Stomach (tissue), 9 donors: Measurements from ENCODE around the gene PSMB7. TPM values are rescaled to one million over a fixed set of nuclear protein-coding genes. Genes with fewer than 3 reads are reported as not detected.

Experiments
- DNase-seq, 2 donors: peaks; one replicate each; pipeline versions ENCODE4 v3.0.0 to v3.0.0-alpha.2; 2013 to 2019
- H3K27ac ChIP-seq, 5 donors: fragments of 200-600 bp in 4 of 5; sonication (generic) in 4 of 5; one replicate each; pipeline ENCODE4 v1.5.1; 2013 to 2019; ENCODE audit warnings: mild to moderate bottlenecking in 1 of 5, moderate library complexity in 1 of 5
- H3K27me3 ChIP-seq, 3 donors: fragments of 200-600 bp; sonication (generic); one replicate each; pipeline ENCODE4 v1.5.1; 2017 to 2019; ENCODE audit warnings: mixed run types in 1 of 3
- H3K36me3 ChIP-seq, 4 donors: fragments of 200-600 bp; sonication (generic); 1 replicate in 3 of 4; 2 replicates in 1 of 4; pipeline ENCODE4 v1.5.1; 2016 to 2019
- H3K4me1 ChIP-seq, 4 donors: fragments of 200-600 bp; sonication (generic); one replicate each; pipeline ENCODE4 v1.5.1; 2016 to 2019
- H3K4me3 ChIP-seq, 4 donors: fragments of 200-600 bp; sonication (generic) in 3 of 4; one replicate each; pipeline ENCODE4 v1.5.1; 2016 to 2019; ENCODE audit warnings: mild to moderate bottlenecking in 1 of 4
- H3K9me3 ChIP-seq, 4 donors: fragments of 200-600 bp; sonication (generic); one replicate each; pipeline ENCODE4 v1.5.1; 2016 to 2019
- CTCF ChIP-seq, 7 experiments: fragments of 450-650 bp in 4 of 7; fragments of 200-600 bp in 3 of 7; sonication (generic) in 3 of 7; IDR thresholded peaks; one replicate each; pipeline ENCODE4 v1.5.1; 2016 to 2019; ENCODE audit warnings: antibody characterized with exemption in 7 of 7, control low read depth in 2 of 7, mild to moderate bottlenecking in 1 of 7
- EP300 ChIP-seq: sonication (generic); formaldehyde crosslinking; IDR thresholded peaks from one replicate; pipeline ENCODE4 v1.6.1; 2017; ENCODE audit warnings: antibody characterized with exemption
- POLR2A ChIP-seq, 4 donors: fragments of 450-650 bp; IDR thresholded peaks; one replicate each; pipeline ENCODE4 v1.6.1; 2016; ENCODE audit warnings: antibody characterized with exemption in 4 of 4, control low read depth in 2 of 4, mild to moderate bottlenecking in 1 of 4, moderate library complexity in 1 of 4
- POLR2AphosphoS5 ChIP-seq, 3 donors: sonication (generic); formaldehyde crosslinking; IDR thresholded peaks; one replicate each; pipeline ENCODE4 v1.6.1; 2016; ENCODE audit warnings: antibody characterized with exemption in 3 of 3
- WGBS, 5 donors: extraction: QIAGEN DNeasy Blood & Tissue Kit in 3 of 5; methylation state at CpG; one replicate each; pipeline versions ENCODE4 v1.1.5 to v1.1.7; 2013 to 2018; 5-methylcytosine and 5-hydroxymethylcytosine counted together
- intact Hi-C: fragments of 100-400 bp; cut with DNase I; formaldehyde crosslinking; loops from one replicate; pipeline ENCODE4 v1.15.1; 2023; ENCODE audit warnings: low total_unique reads
- polyA plus RNA-seq, 3 donors: library from polyadenylated mRNA; stranded (reverse); fragments of 200-250 nt; gene quantifications; one replicate each; pipeline ENCODE4 v1.2.3, GENCODE V29; 2013
- total RNA-seq, 5 donors: library from RNA; depleted of rRNA; stranded (reverse); fragments of >200 nt; gene quantifications; one replicate each; pipeline versions ENCODE4 v1.1.0 to v1.2.3, GENCODE V29; 2014 to 2016
- donor health status: healthy with polysubstance abuse.
- donor health status: Bipolar disorder and iron deficiency.
- donor health status: healthy.

PSMB7 gene
- total and polyA plus RNA-seq, 8 donors: 4.9 to 213 (median 118) TPM

GRCh38 chr9:124337562-124337961, 77.7 kb downstream of the PSMB7 start:
- no peak overlapping the region for H3K27ac ChIP-seq
- peaks cover 0 to 9% (median 2%) of the 10 kb centered on the region in 4 donors for H3K4me1 ChIP-seq
- no peak for DNase-seq
- 91 to 98% (median 95%) methylated on average over 5 of the region's 5 CpGs for WGBS, 5 donors
- no peak for TF ChIP-seq CTCF (IDR thresholded peaks at IDR 0.05)
- TF ChIP-seq EP300: no peak
- no peak for TF ChIP-seq POLR2A (IDR thresholded peaks at IDR 0.05)
- H3K9me3 ChIP-seq: peaks cover 0 to 14% (median 10%) of the 10 kb centered on the region in 4 donors
- H3K27me3 ChIP-seq: no peaks in the 10 kb centered on the region
- H3K36me3 ChIP-seq: peaks cover 0 to 95% (median 86%) of the 10 kb centered on the region in 4 donors
- intact Hi-C loops: no loop called here
- no peak overlapping the region for H3K4me3 ChIP-seq

DNA sequence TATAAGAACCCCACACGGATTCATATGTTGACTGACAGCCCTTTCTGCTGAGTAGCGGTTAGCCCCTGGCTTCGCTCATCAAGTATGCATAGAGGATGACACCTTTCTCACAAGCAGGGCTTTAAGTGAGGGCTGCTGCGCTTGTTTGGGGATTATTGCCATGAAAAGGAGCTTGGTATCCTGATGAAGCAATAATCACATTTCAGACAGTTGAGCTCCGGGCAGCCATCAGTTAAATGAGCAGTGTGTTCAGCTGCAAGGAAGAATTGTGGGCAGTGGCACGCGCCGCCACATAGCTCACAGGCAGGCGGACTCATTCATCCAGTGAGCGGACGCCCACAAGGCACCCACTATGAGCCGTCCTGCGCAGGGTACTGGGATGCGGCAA, 79.9 kb downstream of the PSMB7 start:
- Histone ChIP-seq H3K27me3 (no peaks in the 10 kb centered on the region), H3K4me1 (no peaks in the 10 kb centered on the region), H3K36me3 (peaks cover 0 to 96% (median 90%) of the 10 kb centered on the region in 4 donors), H3K4me3 (no peak overlapping the region), H3K27ac (no peak overlapping the region), H3K9me3 (peaks cover 0 to 14% (median 10%) of the 10 kb centered on the region in 4 donors)
- WGBS, 5 donors: 75 to 89% (median 86%) methylated on average over 12 to 14 of the region's 14 CpGs
- no peak for TF ChIP-seq CTCF (IDR thresholded peaks at IDR 0.05)
- TF ChIP-seq EP300: no peak
- TF ChIP-seq POLR2AphosphoS5 (IDR thresholded peaks at IDR 0.05): no peak
- no peak for TF ChIP-seq POLR2A (IDR thresholded peaks at IDR 0.05)
- intact Hi-C loops: no loop called here
- no peak for DNase-seq

DNA sequence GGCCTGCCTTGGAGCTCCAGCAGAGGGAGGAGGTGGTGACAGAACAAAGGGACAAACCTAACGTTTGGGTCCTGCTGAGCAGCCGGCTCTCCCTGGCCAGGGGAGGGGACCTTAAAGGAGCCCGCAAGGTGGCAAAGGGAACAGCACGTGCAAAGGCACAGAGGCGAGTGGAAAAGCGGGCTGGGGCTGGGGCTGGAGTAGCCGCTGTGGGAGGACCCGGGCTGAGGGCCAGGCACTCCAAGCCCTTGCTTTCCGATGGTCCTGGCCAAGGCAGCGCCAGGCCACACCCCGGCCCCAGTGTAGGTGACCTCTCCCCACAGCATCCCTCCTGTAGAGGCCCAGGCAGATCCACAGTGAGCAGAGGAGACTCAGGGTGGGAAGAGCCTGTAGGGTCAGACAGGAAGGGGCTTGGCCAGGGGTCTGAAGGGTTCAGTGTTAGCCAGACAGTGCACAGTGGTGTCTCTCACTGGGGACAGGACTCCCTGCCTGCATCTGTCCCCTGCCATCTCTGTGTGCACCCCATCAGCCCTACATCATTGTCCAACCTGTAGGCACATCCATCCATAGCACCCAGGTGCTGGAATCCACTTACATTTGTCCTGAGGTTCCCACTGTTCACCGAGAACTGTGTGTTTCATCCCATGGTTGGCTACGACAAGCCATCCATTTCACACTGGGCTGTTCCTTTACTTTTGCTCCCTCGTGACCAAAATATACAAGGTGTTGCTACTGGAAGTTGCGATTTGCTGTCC, 80.5 kb downstream of the PSMB7 start:
- TF ChIP-seq CTCF (IDR thresholded peaks at IDR 0.05): no peak
- TF ChIP-seq POLR2AphosphoS5 (IDR thresholded peaks at IDR 0.05): no peak
- TF ChIP-seq EP300: no peak
- TF ChIP-seq POLR2A (IDR thresholded peaks at IDR 0.05): no peak
- Histone ChIP-seq H3K36me3 (peaks cover 2 to 96% (median 91%) of the 10 kb centered on the region in 4 donors), H3K27me3 (no peaks in the 10 kb centered on the region), H3K27ac (no peak overlapping the region), H3K9me3 (peaks cover 0 to 14% (median 10%) of the 10 kb centered on the region in 4 donors), H3K4me1 (no peaks in the 10 kb centered on the region), H3K4me3 (no peak overlapping the region)
- no peak for DNase-seq
- intact Hi-C loops: no loop called here
- WGBS, 5 donors: 81 to 90% (median 89%) methylated on average over 12 to 15 of the region's 15 CpGs

GRCh38 chr9:124333203-124333579, 82.1 kb downstream of the PSMB7 start:
- no peak overlapping the region for H3K4me3 ChIP-seq
- H3K27me3 ChIP-seq: no peaks in the 10 kb centered on the region
- intact Hi-C loops: no loop called here
- H3K27ac ChIP-seq: no peak overlapping the region
- WGBS, 5 donors: 89 to 97% (median 93%) methylated on average over 7 of the region's 7 CpGs
- H3K4me1 ChIP-seq: no peaks in the 10 kb centered on the region
- peaks cover 16 to 99% (median 97%) of the 10 kb centered on the region in 4 donors for H3K36me3 ChIP-seq
- TF ChIP-seq POLR2AphosphoS5 (IDR thresholded peaks at IDR 0.05) (no peak), EP300 (no peak), CTCF (IDR thresholded peaks at IDR 0.05) (no peak), POLR2A (IDR thresholded peaks at IDR 0.05) (no peak)
- peaks cover 0 to 14% (median 10%) of the 10 kb centered on the region in 4 donors for H3K9me3 ChIP-seq
- DNase-seq: no peak
